NCI-H2171 (cell line): ENCODE results near the gene SLC8A1.

Experiments
- DNase-seq: peaks from one replicate; lab custom pipeline; 2025; lab: John Stamatoyannopoulos, UW

The SLC8A1 gene

DNA sequence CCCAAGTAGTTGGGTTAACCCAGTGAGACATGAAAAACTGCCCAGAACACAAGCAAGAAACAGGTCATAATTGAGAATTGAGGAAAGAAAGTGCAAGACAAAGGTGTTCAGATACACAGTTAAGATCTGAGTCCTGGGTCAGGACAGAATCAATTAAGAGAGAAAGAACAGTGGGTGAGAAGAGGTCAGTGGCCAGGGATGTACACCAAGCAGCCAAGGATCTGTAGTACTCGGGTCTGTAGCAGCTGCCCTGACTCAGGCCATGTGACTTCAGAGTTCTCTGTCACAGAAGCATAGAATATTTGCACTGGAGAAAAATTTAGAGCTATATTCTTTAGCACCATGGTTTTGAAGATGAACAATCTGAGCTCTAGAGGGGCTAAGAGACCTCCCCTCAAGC lies 141.6 kb downstream of the SLC8A1 start:
- no peak for DNase-seq

- no peak for DNase-seq
Measured at GRCh38 chr2:40304340-40304739, 147.6 kb downstream of the SLC8A1 start.

GRCh38 chr2:40303746-40304145 lies 148.1 kb downstream of the SLC8A1 start:
- no peak for DNase-seq

GRCh38 chr2:40302751-40303325 lies 149.1 kb downstream of the SLC8A1 start:
- DNase-seq, result no peak

DNA sequence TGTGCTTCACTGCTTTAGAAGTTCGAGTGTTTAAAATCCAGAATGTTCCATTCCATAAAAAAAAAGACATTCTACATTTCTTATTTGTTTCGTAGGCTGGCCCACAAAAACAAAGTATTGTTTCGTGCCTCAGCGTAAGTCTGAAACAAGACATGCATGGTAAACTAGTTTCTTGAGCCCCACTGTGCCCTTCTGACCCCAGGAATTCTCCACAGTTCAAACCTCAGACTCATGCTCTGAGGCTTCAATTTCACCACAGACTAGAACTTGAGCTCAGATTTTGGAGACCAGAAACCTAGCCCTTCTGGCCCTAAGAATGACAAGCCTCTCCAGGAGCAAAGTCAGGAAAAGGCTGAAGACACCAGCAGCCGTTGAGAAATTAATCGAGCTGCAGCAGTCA lies 151.5 kb downstream of the SLC8A1 start:
- DNase-seq, result no peak

GRCh38 chr2:40299781-40300180 lies 152.1 kb downstream of the SLC8A1 start:
- no peak for DNase-seq

- DNase-seq, result no peak
Measured at GRCh38 chr2:40299173-40299572, 152.7 kb downstream of the SLC8A1 start.

DNA sequence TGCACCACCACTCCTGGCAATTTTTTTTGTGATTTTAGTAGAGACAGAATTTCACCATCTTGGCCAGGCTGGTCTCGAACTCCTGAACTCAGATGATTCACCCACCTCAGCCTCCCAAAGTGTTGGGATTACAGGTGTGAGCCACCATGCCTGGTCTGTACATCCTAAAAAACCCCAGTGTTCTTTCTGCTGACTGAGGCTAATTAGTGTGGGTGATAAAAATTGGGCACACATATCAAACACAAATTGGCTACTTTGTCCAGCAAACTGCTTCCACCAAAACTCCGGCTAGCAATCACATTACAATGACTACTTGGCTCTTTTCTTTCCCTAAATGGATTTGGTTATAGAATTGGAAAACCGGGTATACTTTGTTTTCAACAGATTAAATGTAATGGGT lies 153.9 kb downstream of the SLC8A1 start:
- DNase-seq, result no peak

DNA sequence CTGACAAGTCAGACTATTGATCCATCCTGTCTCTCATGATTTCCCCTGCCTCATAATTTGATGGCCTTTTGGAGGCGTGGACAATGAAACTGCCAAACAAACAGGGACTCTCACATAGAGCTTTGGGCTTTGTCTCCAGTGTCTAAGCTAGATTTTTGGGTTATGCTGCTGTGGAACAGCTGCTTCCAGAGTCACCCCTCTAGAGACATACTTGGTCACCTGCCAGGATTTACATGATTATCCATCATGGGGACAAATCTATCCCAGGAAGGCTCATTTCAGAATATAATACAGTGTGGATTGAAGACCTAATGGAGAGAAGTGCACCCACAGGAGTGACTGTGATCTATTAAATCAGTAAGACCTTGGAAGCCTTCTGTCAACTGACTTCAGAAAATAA lies 159.6 kb downstream of the SLC8A1 start:
- DNase-seq, result no peak

DNA sequence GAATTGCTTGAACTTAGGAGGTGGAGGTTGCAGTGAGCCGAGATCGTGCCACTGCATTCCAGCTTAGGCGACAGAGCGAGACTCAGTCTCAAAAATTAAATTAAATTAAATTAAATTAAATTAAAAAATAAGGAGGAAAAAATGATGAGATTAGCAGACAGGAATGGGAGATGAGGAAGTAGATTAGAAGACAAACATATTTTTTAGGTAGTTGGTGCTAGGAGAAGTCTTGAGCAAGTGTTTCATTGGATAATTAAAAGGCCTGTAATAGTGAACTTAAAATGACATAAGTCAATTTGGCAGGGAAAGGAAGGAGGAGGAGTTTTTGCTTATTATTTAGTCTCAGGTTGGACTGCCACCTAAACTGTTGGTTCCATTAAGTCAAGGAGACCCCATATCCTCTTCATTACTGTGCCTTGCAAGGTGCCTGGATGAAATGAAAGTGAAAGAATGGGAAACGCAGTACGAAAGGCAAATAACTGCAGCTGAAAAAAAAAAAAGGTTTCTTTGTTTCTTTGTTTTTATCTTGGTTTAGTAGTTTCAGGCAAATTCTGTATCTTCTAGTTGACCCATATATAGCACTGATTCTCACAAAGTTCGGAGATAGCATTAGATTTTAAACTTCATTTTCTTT lies 162.0 kb downstream of the SLC8A1 start:
- DNase-seq, result no peak

DNA sequence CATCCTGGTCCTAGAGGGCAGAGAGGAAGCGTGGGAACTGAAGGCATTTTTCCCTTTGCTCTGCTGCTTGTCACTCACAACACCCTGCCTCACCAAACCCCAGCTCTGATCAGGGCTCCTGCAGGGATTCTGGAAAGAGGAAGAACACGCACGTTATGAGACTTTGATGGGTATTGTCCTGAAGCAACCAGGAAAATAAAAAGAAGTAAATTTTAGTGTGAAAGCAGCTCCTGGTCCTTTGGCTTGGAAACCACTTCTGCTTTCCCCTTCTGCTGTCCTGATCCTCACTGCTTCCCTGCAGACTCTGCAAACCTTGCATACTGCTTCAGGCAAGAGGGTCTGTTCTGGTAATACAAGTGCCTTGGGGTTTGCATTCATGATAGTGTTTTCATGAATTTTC lies 164.1 kb downstream of the SLC8A1 start:
- no peak for DNase-seq

- DNase-seq, result no peak
Measured at GRCh38 chr2:40287195-40287594, 164.7 kb downstream of the SLC8A1 start.

DNA sequence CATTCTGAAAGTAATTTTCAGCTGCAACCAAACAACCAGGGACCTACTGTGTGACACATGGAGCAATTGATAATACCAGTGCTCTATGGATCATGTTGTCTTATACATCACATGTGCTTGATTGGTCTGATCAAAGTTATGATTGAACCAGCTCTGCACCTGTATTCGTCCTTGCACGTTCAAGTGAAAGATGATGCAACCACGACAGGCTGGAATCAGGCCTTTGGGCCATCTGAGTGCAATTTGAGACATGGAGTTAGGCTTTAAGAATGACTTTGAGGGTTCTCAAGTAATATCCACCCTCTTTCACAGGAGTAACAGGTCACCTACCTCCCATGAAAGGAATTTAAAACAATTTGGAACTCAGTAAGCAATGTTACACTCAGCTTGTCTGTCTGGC lies 165.2 kb downstream of the SLC8A1 start:
- DNase-seq, result no peak

GRCh38 chr2:40285391-40285790 lies 166.5 kb downstream of the SLC8A1 start:
- DNase-seq, result no peak

DNA sequence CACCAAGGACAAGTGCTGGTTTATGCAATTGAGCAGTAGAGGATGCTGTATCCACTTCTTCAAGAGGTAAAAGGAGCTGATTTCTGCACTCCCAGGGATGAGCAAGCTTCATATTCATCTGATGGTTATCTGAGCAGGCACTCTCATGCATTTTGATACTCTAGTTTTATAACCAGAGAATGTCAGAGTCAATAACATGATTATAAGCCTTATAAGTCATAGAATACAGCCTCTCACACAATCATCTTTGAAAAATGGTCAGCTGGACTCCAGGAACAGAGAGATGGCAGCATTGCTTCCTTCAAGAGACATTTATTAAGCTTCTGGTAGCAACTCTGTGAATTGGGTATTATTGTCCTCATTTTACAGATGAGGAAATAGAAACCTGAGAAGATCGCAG lies 167.1 kb downstream of the SLC8A1 start:
- DNase-seq, result no peak

DNA sequence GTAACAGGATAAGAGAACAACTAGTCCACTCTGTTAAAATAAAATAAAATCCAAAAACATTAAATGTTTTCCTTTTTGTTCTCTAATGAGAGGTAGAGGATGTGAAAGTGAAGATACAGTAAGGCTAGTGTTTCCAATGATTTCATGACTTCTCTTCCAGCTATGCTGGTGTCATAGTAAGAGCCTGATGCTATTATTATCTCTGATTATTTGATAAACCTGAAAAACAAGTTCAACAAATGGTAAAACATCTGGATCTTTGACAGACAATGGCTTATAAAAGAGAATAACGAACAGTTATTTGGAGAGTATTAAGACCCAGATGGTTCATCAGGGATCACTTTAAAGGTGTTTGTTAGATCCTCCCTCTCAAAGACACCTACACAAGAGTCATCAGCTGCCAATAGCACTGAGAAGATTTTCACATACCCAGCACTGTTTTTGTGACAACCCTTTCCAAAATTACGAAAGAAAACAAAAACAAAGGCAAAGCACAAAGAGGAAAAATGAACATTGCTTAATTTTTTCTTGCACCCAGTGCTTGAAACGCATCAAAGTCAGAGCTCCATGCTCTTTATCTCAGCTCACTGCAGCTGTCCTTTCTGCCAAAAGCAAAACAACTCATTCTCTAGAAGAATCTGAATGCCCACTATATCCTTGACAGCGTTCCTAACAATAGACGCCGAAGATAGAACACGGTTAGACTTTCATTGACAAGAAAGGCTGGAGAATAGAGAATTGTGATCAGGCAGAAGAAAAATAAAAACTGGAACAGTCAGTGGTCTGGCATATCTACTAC lies 168.6 kb downstream of the SLC8A1 start:
- DNase-seq, result no peak

- DNase-seq, result no peak
Measured at GRCh38 chr2:40282428-40282827, 169.5 kb downstream of the SLC8A1 start.

- no peak for DNase-seq
Measured at GRCh38 chr2:40281021-40281940, 170.6 kb downstream of the SLC8A1 start.

DNA sequence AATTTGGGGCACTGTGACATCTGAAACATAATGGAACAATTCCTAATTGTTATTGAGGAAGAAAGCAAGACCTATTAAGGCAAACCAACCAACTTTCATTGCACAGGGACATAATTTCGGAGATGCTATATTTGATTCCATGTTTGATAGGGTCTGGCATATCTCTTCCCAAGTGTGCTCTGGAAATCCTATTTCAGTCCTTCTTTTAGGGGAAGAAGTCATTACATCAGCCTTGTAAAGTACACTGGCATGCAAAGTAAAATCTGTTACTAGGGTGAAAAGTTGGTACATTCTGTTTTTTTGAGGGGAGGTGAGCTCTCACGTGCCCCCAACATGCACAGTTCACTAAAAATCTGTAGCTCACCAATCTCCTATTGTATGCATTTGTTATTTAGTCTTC lies 172.4 kb downstream of the SLC8A1 start:
- DNase-seq, result no peak

DNA sequence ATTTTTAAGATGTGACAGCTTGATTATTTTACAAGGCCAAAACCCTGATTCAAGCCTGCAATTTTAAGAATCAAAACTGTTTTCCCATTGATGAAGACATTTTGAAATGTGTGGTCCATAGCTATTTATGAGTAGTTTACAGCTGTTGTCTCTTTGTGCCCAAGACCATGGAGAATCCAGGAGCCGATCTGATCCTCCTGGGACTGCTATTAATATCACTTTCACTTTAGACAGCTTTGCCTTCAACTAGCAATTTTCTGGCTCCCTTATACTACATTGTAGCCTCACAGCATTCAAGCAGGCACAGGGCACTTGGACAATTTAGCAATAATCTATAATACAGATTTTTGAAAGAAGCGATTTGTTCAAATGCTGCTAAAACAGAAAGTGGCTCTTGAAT lies 172.9 kb downstream of the SLC8A1 start:
- no peak for DNase-seq

DNA sequence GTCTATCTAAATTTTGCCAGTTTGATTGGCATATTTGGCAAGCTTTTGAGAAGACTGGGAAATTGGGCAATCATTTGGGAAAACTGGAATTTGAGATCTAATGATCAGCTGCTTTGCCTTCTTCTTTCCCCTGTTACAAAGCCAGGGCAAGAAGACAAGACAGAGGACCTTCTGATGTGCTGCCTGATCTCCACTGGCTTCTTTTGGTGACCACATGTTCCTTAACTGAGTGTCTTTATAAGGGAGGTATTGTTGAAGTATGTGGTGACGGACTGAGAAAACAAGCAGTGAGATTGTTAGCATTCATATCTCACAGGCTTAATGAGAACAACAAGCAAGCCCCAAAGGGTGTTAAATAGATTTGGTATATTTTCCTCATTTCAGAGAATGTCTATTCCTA lies 175.8 kb downstream of the SLC8A1 start:
- no peak for DNase-seq

DNA sequence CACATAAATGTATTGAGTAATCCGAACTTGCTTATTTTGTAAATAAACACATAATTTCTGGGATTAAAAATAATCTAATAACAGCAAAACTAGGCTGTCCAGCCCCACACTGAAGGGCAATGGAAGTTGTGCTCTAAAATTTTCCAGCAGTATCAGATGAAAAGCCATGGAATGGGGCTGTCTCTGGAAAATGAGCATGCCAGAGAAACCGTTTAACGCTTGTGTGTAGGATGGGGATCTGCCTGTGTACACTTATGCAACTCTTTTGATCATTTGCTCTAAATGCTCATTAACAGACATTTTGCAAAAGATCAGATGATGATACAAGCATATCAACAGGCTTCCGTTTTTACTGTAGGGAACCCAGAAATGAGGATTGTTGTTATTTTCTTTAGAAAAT lies 177.6 kb downstream of the SLC8A1 start:
- DNase-seq, result no peak
